GM18511 (cell line): ENCODE data around the gene NFIX.

ENCODE experiments used
- ATAC-seq: cut with Tn5 transposase; IDR thresholded peaks from one replicate; pipeline ENCODE4 v1.9.1; 2021; ENCODE audit warnings: mild to moderate bottlenecking, moderate library complexity; ENCODE audit not compliant: unreplicated experiment

The NFIX gene

GRCh38 chr19:13018035-13018914 lies 23.0 kb downstream of the NFIX start:
- no peak for ATAC-seq

GRCh38 chr19:13019332-13019731 lies 24.1 kb downstream of the NFIX start:
- ATAC-seq: no peak

DNA sequence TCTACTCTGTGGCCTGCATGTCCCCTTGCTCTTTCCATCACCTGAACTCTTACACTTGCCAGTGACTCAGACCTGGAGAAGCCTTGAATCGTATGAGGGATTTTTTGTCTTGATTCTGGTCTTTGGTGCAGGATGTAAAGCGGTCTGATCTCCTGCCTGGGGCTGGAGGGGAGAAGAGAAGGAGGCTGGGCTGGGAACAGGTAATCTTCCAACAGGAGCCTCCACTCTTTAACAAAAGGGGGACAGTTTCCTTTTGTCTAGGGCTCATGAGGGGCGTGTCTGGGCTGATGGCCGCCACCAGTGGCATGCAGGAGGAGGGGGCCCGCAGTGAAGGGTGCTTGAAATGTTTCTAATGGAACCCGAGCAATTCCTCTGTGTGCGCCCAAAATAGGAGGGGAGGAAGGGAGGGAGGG lies 24.7 kb downstream of the NFIX start:
- ATAC-seq: no peak

GRCh38 chr19:13022111-13022858 lies 27.0 kb downstream of the NFIX start:
- ATAC-seq: no peak

DNA sequence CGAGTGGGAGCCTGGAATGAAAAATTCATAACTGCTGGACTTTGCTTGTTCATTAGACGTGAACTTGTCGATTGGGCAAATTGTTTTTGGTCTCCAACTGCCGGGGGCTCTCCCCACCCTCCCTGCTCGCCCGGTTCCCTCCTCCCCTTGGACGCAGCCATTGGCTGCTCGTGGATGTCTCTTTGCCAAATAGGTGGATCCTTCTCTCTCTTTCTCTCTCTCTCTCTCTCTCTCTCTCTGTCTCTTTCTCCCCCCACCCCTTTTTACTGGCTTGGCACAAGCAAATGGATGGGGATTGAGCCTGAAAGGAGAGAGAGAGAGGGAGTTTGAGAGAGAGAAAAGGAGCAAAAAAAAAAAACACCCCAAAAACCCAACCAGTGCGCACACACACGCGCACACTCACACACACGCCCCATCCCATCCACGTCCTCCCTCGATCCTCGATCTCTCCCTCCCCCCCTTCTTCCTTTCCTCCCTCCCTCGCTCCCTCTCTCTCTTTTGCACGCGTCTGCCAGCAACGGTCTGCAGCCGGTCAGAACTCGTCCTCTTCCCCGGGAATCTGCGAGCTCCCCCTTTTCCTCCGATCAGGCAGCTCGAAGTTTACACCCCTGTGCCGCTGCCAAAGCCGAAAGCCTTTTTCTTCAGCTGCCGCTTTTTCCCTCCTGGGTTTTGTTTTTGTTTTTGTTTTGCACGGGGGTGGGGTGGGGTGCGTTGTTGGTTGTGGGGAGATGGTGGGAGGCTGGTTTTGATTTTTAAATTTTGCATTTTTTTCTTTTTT lies 27.8 kb downstream of the NFIX start:
- ATAC-seq: no peak

DNA sequence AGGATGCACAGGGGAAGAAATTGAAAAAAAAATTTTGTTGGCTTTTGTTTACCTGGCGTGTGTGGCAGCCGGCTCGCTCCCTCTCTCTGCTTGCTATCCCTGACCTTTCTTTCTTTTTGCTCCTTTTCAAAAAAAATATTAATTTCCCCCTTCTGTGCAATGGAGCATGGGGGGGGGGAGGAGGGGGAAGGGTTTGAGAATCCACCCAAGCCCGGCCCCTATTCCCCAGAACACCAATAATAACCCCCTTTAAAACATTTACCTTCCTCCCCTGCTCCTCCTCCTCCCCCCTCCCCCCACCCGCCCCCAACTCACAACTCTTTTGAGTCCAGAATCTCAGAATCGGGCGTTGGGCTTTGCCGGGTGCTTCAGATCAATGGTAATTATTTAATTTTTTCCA lies 28.4 kb downstream of the NFIX start:
- ATAC-seq: no peak

DNA sequence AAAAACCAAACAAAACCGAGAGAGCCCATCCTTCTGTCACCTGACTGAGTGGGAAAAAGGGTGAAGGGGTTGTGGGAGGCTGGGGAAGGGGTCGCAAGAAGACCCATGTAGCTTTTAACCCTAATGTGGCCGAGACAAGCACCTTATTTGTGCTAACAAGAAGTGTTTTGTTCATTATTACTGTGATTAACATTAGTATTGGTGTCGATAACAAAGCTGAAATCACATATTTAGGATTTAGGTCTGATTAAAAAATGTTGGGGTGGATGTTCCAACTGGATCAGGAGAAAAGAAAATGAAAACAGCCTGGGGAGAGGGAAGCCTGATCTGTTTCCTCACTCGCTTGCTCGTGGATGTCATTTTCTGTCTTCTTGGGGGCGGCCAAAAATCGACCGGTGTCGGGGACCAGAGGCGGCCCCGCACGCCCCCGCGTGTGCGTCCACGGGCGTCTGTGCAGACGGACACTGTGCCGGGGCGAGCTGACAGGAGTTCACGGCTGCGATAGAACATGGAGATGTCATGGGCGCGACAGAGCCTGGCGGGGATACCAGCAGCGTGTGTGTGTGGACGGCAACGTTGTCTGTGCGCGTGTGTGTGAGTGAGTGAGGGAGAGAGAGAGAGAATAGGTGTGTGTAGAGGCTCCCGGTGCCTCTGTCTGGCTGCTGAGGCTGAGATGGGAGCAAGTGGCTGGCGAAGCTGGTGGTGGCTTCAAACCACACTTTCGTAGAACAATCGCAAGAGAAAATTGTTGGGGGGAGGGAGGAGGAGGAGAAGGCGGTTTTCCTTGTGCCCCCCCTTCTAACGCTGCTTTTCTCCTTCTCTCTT lies 29.1 kb downstream of the NFIX start:
- no peak for ATAC-seq

DNA sequence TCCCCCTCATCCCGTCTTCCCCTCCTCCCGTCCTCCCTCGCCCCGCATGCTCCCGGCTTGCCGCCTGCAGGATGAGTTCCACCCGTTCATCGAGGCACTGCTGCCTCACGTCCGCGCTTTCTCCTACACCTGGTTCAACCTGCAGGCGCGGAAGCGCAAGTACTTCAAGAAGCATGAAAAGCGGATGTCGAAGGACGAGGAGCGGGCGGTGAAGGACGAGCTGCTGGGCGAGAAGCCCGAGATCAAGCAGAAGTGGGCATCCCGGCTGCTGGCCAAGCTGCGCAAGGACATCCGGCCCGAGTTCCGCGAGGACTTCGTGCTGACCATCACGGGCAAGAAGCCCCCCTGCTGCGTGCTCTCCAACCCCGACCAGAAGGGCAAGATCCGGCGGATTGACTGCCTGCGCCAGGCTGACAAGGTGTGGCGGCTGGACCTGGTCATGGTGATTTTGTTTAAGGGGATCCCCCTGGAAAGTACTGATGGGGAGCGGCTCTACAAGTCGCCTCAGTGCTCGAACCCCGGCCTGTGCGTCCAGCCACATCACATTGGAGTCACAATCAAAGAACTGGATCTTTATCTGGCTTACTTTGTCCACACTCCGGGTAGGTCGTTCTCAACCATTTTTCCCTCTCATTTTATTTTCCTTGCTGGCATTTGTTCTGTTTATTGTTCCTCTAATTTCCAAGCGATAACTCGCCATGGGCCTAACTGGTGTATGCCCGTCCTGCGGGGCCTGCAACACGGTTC lies 29.8 kb downstream of the NFIX start:
- no peak for ATAC-seq

DNA sequence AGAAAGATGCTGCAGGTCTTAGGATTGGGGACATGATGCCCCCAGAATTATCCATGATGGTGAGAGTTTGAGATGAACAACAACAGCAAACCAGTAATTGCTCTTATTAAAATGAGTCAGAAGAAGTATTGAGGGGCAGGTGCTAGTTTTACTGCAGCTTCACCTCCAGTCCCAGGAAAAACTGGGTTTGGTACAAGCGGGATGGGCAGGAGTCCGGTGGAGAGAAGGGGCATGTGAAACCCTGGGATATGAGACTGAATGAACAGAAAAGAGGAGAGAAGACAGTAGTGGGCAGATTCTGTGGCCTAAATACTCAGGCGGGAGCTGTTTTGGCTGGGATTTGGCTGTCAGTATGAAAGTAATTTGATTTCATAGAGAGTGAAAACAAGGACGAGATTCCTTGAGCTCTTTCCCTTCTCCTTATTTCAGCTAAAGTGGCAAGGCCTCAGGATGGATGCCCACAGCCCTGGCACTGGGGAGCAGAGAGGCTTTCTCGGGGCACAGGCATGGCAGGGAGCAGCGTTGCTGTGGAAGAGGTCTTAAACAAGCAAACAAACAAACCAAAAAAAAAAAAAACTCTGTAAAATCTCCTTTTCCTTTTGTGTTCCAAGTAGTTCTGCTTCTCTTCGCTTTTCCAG lies 30.7 kb downstream of the NFIX start:
- no peak for ATAC-seq

- ATAC-seq: no peak
These were observed 31.4 kb downstream of the NFIX start for GRCh38 chr19:13026462-13027370.

DNA sequence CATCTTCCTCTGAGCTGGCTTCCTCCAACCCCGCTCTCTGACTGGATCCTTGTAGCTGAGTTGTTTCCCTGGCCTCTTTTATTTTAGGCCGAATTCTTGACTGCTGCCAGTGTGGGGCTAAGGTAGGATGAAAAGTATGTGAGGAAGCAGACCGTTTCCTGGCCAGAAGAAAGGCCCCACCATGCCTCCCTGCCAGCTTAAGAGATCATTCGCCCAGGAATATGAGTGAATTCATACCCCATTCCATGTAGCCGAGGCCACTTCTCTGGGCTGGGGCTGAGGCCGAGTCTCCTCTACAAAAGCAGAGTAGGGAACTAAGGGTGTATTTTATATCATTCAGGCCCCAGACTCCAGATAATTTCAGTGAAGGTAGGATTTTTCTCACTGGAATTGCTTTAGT lies 32.3 kb downstream of the NFIX start:
- no peak for ATAC-seq

DNA sequence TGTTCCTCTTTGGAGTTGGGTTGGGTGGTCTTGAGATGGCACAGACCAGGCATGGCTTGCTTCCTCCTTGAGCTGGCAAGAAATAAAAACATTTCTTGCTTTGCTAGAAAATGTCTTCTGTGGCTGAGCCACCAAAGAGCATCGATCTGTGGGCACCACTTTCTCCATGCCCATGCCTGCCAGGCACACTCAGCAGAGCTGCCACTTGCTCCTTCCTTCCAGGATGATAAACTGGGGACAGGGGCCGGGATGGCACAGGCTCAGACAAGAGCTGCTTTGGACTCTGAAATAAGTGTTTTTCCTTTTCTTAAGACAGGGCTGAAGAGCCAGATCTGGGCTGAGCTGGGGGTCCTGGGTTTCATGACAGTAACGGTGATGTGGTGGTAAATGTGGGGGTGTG lies 32.8 kb downstream of the NFIX start:
- ATAC-seq: no peak

DNA sequence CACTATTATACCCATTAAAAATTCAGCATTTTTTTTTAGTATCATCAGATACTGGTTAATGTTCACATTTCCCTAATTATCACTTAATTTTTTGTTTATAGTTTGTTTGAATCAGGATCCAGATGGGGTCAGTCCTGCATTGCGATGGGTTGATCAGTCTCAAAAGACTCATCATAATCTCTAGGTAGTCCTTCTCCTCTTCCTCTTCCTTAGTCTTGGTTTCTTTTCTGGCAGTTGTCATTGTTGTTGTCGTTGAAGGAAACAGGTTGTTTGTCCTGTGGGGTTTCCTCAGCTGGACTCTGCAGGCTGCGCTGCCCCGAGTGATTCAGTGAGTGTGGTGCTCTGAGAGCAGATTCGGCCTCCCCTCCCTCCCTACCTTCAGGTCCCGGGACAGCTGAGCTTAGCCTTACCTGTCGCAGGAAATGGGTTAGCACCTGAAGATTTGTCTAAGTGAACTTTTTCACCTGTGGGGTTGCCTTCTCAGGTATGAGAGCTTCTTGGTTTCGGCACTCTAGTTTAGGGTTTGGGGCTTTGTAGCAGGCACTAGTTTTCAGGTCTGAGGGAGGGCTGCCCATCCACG lies 34.1 kb downstream of the NFIX start:
- no peak for ATAC-seq

DNA sequence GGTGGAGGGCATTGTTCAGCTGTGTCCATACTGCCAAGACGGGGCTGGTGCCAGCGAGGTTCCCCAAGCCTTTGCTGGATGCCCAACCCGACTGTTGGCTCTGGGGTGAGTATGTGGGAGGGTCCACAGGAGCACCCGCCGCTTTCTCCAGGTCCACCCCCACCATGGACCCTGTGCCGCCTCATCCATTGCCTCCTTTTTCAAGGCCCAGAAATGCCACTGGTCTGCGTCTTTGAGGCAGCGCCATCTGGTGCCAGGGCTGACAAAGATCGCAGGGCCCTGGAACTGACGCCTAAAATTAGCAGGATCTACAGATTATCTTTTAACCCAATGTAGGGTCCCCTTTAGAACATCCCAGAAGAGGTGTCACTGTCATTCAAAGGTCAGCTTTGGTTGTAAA lies 34.6 kb downstream of the NFIX start:
- ATAC-seq: no peak

DNA sequence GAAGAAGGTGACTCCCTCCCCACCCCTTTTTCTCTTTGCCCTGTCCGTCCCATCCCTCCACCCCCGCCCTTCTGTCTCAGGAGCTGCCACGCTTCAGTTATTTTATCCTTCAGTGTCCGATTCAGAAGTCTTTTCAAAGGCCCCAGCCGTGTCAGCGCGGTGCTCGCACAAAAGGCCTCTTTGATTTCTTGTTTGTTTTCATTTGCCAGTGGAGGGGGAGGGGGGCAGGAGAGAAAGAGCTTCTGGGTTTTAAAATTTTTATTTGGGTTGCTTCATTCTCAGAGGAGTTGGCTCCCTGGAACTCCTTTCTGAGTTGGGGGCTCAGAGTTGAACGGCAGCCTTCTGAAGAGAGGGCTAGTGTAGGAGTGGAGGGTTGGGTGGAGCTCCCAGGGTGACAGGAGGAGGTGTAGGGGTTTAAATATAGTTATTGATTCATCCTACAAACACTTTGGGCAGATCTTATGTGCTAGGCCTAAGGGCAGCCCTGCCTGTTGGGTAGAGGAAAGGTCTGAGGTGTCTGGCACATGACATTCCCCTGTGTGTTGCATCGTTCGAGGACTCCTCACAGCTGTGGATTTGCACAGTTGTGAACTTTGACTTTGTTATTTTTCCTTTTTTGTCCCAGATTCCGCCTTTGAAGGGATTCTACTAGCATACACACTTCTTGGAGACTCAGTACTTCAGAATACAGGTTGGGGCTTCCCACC lies 36.8 kb downstream of the NFIX start:
- ATAC-seq: no peak

GRCh38 chr19:13032837-13033236 lies 37.6 kb downstream of the NFIX start:
- ATAC-seq: no peak

DNA sequence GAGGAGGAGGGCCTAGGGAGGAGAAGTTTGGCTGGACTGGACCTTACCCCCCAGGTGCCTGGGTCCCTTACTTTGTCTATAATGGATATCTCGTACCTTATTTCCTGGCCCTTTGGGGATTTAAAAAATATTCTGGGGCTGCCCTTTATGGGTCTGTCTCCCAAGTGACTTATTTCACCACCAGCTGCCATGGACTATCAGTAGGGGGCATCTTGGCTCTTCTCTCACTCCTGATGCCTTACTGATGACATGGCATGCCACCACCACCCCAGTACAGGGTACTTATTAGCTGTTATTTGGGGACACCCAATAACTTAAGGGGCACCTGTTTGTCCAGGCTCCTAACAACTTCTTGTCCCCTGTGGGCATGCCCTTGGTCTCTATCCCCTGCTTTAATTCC lies 38.0 kb downstream of the NFIX start:
- ATAC-seq: no peak
